ENCODE measurements around the gene DTX3L.
"Not testable (repeated sequence)": the region's sequence is repeated elsewhere in the genome, so short reads cannot be mapped to it uniquely, and the experiment has no call there.

Gene DTX3L

DNA sequence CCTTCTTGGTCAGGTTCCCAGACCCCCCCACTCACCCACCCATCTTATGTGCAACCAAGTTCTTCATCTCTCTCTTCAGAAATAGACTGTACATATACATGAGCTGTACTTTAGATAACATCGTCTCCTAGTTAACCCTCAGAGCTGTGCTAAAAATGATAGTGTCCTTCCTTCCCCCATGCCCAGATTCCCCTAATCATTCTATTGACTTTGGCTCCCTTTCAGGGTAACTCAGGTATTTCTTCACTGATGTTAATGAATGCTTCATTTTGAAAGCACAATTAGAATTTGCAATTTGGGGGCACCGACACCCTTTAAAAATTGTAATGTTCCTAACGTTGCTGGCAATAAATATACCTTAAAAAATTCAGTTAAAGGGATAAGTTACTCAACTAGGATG is 11.0 kb upstream of the DTX3L start:
- no peak overlapping the region for H3K4me3 Mint-ChIP-seq
- H3K27me3 Mint-ChIP-seq, result no peaks in the 10 kb centered on the region
- peaks cover 7% of the 10 kb centered on the region for H3K4me1 Mint-ChIP-seq
- no peak for ATAC-seq
- no peak for DNase-seq
- H3K9me3 Mint-ChIP-seq, result no peaks in the 10 kb centered on the region
- no peak overlapping the region for H3K27ac Mint-ChIP-seq

- Mint-ChIP-seq H3K27me3 (no peaks in the 10 kb centered on the region), H3K4me1 (peaks cover 9% of the 10 kb centered on the region), H3K27ac (no peak overlapping the region), H3K9me3 (no peaks in the 10 kb centered on the region), H3K4me3 (no peak overlapping the region)
- DNase-seq (no peak), ATAC-seq (no peak)
These were observed 8.7 kb upstream of the DTX3L start for GRCh38 chr3:122555275-122556071.

DNA sequence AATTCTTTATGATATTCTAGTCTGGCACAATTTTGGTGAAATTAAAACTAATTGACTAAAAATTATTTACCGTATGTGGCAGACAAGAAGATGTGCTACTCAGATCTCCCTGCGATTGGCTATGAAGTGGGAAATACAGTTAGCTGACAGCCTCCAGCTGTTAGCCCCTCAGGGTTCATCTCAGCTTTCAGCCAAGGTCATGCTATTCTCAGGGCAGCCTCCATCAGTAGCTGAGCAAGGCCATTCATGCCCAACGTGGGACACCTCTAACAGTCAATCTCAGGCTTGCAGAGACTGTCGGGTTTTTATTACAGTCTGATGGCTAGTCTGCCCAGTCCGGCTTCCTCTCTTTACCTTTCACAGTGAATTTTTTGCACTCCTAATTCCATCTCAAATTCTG is 6.8 kb upstream of the DTX3L start:
- no peak overlapping the region for H3K4me3 Mint-ChIP-seq
- H3K4me1 Mint-ChIP-seq, result peaks cover 28% of the 10 kb centered on the region
- H3K9me3 Mint-ChIP-seq, result no peaks in the 10 kb centered on the region
- no peaks in the 10 kb centered on the region for H3K27me3 Mint-ChIP-seq
- H3K27ac Mint-ChIP-seq, result no peak overlapping the region
- DNase-seq (no peak), ATAC-seq (no peak)

- Mint-ChIP-seq H3K27me3 (no peaks in the 10 kb centered on the region), H3K27ac (no peak overlapping the region), H3K4me1 (peaks cover 34% of the 10 kb centered on the region), H3K9me3 (no peaks in the 10 kb centered on the region), H3K4me3 (no peak overlapping the region)
- ATAC-seq (no peak), DNase-seq (no peak)
These were observed 5.5 kb upstream of the DTX3L start for GRCh38 chr3:122558605-122559004.

GRCh38 chr3:122559906-122560305 is 4.2 kb upstream of the DTX3L start:
- ATAC-seq, result no peak
- Mint-ChIP-seq H3K4me1 (peaks cover 40% of the 10 kb centered on the region), H3K27ac (no peak overlapping the region), H3K9me3 (no peaks in the 10 kb centered on the region), H3K4me3 (no peak overlapping the region), H3K27me3 (no peaks in the 10 kb centered on the region)
- DNase-seq, result no peak

GRCh38 chr3:122560680-122561079 is 3.5 kb upstream of the DTX3L start:
- H3K4me3 Mint-ChIP-seq, result no peak overlapping the region
- ATAC-seq (peak; percentile 42), DNase-seq (peak; percentile 58 to 62)
- H3K27ac Mint-ChIP-seq, result peak overlapping the region; percentile 29 to 50
- H3K4me1 Mint-ChIP-seq, result peaks cover 48% of the 10 kb centered on the region
- H3K27me3 Mint-ChIP-seq, result no peaks in the 10 kb centered on the region
- no peaks in the 10 kb centered on the region for H3K9me3 Mint-ChIP-seq

DNA sequence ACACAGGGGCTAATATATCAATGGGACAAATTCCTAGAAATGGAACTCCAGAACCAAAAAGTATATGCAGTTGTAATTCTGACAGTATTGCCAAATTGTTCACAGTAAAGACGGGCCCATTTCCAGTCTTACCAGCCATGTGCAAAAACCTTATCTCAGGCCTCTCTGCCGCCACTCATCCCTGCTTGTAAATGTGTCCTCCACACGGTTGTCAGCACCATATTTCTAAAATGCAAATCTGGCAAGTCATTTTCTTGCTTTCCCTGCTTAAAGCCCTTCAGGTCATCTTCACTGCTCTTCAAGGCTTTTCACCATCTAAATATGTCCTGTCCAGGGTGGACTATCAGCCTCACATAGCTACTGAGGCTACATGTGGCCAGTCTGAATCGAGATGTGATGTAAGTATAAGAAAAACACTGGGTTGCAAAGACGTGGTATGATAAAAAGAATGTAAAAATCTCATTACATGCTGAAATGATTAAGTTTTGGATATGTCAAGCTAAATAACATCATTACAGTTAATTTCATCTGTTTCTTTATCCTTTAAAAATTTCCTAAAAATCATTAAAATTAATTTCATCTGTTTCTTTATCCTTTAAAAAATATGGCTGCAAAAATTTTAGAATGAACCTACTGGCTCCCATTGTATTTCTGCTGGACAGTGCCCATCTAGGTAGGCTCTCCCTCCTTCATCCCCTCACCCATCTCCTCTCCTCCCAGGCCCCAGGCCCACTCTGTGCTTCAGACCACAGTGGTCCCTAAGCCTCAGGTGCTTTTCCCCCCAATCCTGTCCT is 1.0 kb upstream of the DTX3L start:
- H3K27me3 Mint-ChIP-seq, result no peaks in the 10 kb centered on the region
- ATAC-seq (no peak), DNase-seq (no peak)
- peaks cover 72% of the 10 kb centered on the region for H3K4me1 Mint-ChIP-seq
- peak overlapping the region; percentile 98 for H3K27ac Mint-ChIP-seq
- peak overlapping the region; percentile 89 to 92 for H3K4me3 Mint-ChIP-seq
- H3K9me3 Mint-ChIP-seq, result no peaks in the 10 kb centered on the region

DNA sequence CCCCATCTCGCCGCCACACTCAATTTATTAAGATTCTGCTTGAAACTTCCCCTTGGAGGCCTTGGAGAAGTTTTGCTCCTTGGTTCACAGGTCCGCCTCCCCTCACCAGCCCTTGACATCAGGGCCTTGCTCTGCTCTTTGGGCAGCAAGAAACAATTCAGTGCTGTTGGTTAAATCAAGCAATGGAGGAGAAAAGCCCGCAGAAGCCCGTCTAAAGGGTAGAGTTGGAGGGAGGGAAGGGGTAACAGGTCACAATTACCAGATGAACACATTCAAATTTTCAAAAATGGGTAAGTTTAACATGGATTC is 467 bp upstream of the DTX3L start:
- Mint-ChIP-seq H3K4me1 (peaks cover 78% of the 10 kb centered on the region), H3K4me3 (peak overlapping the region; percentile 89 to 92), H3K27me3 (no peaks in the 10 kb centered on the region), H3K27ac (peak overlapping the region; percentile 98), H3K9me3 (no peaks in the 10 kb centered on the region)
- DNase-seq (peak; percentile 16 to 25), ATAC-seq (peak; percentile 5)

DNA sequence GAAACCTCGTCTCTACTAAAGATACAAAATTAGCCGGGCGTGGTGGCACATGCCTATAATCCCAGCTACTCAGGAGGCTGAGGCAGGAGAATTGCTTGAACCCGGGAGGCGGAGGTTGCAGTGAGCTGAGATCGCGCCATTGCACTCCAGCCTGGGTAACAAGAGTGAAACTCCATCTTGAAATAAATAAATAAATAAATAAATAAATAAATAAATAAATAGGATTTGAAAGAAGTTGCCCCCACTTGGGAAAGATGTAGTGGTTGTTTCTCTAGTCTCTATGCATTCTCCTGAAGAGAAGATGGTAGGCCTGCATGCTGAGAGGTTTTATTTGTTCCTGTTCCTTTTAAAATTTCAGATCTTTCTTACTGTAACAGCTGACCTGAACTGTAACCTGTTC is 4.0 kb downstream of the DTX3L start:
- not testable (repeated sequence) for H3K9me3 Mint-ChIP-seq, H3K27ac Mint-ChIP-seq, H3K27me3 Mint-ChIP-seq, ATAC-seq, DNase-seq
- peak overlapping the region; percentile 36 to 41 for H3K4me3 Mint-ChIP-seq
- peaks cover 77% of the 10 kb centered on the region for H3K4me1 Mint-ChIP-seq

GRCh38 chr3:122568755-122569154 is 4.6 kb downstream of the DTX3L start:
- DNase-seq (no peak), ATAC-seq (no peak)
- H3K9me3 Mint-ChIP-seq, result no peaks in the 10 kb centered on the region
- no peaks in the 10 kb centered on the region for H3K27me3 Mint-ChIP-seq
- peaks cover 77% of the 10 kb centered on the region for H3K4me1 Mint-ChIP-seq
- H3K27ac Mint-ChIP-seq, result peak overlapping the region in 1 of 2 donors; percentile 15
- peak overlapping the region; percentile 31 to 36 for H3K4me3 Mint-ChIP-seq

DNA sequence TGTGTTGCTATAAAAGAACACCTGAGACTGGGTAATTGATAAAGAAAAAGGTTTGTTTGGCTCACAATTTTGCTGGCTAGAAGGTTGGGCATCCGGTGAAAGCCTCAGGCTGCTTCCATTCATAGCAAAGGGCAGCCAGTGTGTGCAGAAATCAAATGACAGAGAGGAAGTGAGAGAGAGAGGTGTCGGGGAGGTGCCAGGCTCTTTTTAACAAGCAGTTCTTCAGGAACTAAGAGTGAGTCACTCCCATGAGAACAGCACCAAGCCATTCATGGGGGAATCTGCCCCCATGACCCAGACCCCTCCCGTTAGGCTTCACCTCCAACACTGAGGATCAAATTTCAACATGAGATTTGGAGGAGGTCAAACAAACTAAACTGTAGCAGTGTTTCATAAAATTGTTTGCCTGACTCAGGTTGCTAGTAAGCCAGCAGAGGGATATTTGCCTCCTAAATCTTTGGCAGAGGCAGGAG is 8.8 kb downstream of the DTX3L start:
- Mint-ChIP-seq H3K27me3 (no peaks in the 10 kb centered on the region), H3K4me3 (no peak overlapping the region), H3K9me3 (no peaks in the 10 kb centered on the region), H3K4me1 (peaks cover 76% of the 10 kb centered on the region), H3K27ac (peak overlapping the region in 1 of 2 donors; percentile 83)
- ATAC-seq (peak; percentile 44), DNase-seq (peak in 1 of 2 donors; percentile 8)

GRCh38 chr3:122576174-122576940 is 12.2 kb downstream of the DTX3L start:
- Mint-ChIP-seq H3K9me3 (peaks cover 4 to 5% of the 10 kb centered on the region in 2 donors), H3K4me1 (peaks cover 60% of the 10 kb centered on the region), H3K27ac (peak overlapping the region in 1 of 2 donors; percentile 47), H3K4me3 (peak overlapping the region; percentile 2 to 58), H3K27me3 (no peaks in the 10 kb centered on the region)
- peak; percentile 85 for ATAC-seq
- peak in 1 of 2 donors; percentile 40 for DNase-seq

GRCh38 chr3:122577409-122578031 is 13.4 kb downstream of the DTX3L start, which contains the start of gene PARP15:
TSS of gene PARP15 (plus strand) at chr3:122577650. CDS start at chr3:122577668, 18 bp downstream.
- H3K27me3 Mint-ChIP-seq, result no peaks in the 10 kb centered on the region
- ATAC-seq (peak; percentile 61), DNase-seq (peak; percentile 43 to 51)
- peaks cover 52% of the 10 kb centered on the region for H3K4me1 Mint-ChIP-seq
- H3K27ac Mint-ChIP-seq, result peak within 1 kb of the TSS; percentile 98 to 99
- peak within 1 kb of the TSS; percentile 98 to 99 for H3K4me3 Mint-ChIP-seq
- H3K9me3 Mint-ChIP-seq, result peaks cover 12 to 16% of the 10 kb centered on the region in 2 donors

- Mint-ChIP-seq H3K4me3 (peak overlapping the region; percentile 98 to 99), H3K27me3 (no peaks in the 10 kb centered on the region), H3K4me1 (peaks cover 45% of the 10 kb centered on the region), H3K9me3 (peaks cover 17 to 21% of the 10 kb centered on the region in 2 donors), H3K27ac (peak overlapping the region; percentile 98 to 99)
- DNase-seq, result no peak
- no peak for ATAC-seq
These were observed 14.1 kb downstream of the DTX3L start for GRCh38 chr3:122578069-122578740.

Data from stimulated activated naive CD8-positive, alpha-beta T cell treated with anti-CD3 and anti-CD28 coated beads, Interleukin-15, amount 100 ng/mL, for 72 hours (primary cell).